Colonic mucosa (tissue), 4 donors: ENCODE data around the gene TACC2. TPM values are rescaled to one million over a fixed set of nuclear protein-coding genes. Genes with fewer than 3 reads are reported as not detected.

Experiments used
- DNase-seq: peaks from one replicate; pipeline ENCODE4 v3.0.0-alpha.2; 2020
- H3K27ac ChIP-seq: fragments of 200-600 bp; one replicate; pipeline ENCODE4 v1.8.0; 2021
- H3K27me3 ChIP-seq: fragments of 200-600 bp; one replicate; pipeline ENCODE4 v1.8.0; 2021
- H3K36me3 ChIP-seq: fragments of 200-600 bp; one replicate; pipeline ENCODE4 v1.8.0; 2021
- H3K4me1 ChIP-seq: fragments of 200-600 bp; one replicate; pipeline ENCODE4 v1.8.0; 2021; ENCODE audit warnings: mild to moderate bottlenecking
- H3K4me3 ChIP-seq: fragments of 200-600 bp; one replicate; pipeline ENCODE4 v1.8.0; 2021
- H3K9ac ChIP-seq, 2 donors: one replicate each; pipeline ENCODE4 v1.7.0; 2013; ENCODE audit warnings: control low read depth in 2 of 2, low read depth in 2 of 2, low read length in 2 of 2
- H3K9me3 ChIP-seq: fragments of 200-600 bp; one replicate; pipeline ENCODE4 v1.8.0; 2021
- intact Hi-C: fragments of 100-400 bp; cut with DNase I; formaldehyde crosslinking; loops from one replicate; pipeline ENCODE4 v1.14.1; 2022
- total RNA-seq, 2 donors: library from RNA; stranded (reverse); fragmentation: NEBNext Ultra II Directional in 1 of 2; extraction: Animal tissue kit (Norgen Biotek cat#: 25700) in 1 of 2; gene quantifications; one replicate each; pipeline ENCODE4 v1.2.1, GENCODE V29; 2021
- TF ChIP-seq, protein P1 (sequence below): fragments of 200-600 bp; IDR thresholded peaks from one replicate; pipeline ENCODE4 v1.8.0; 2022; ENCODE audit warnings: antibody characterized with exemption, mild to moderate bottlenecking
- donor health status: healthy.
- donor health status: DM: no; HTN: no; CAD: no.
- donor health status: DM: no; HTN: no; CAD: no.

The TACC2 gene
- total RNA-seq, 2 donors from 2014 or later = 90.0 to 93.2 TPM

DNA sequence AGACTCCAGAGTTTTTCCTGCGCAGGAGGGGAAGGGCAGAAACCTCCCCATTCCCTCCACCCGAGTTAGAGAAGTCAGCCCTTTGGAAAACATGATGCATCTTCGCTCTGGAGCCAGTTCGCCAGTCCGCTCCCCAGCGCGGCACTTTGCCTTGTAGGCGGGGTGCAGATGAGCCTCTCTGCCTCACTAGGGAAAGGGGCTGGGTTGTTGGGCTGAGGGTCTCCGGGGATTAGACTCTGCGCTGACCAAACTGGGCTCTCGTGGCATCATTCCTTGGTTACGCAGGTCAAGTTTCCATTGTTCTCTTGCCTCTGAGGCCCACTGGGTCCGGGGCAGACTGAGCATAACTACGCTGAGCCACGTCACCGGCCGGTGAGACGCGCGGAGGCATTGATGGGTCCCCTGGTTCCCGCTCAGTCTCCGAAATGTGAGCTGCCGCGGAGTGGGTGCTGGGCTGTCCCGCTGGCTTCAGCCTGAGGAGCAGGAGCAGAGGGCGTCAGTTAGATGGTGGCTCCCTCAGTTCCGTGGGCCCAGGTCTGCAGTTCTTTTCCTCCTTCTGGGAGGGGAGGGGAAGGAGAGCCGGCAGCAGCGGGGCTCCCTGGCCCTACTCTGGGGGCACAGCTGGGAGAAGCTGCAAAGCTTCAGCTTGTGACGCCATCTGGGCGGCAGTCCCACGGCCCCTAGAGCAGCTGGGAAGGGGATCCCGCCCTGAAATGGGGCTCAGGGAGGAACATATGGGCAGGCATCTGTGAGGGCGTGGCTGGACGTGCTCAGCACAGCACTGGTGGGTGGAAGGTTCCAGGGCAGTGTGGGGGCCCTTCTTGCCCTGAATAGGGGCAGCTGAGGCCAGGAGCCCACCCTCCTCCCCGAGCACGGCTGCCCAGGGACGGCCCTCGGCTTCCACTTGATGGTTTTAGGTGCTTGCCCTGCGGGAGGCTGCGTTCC, 160.9 kb downstream of the TACC2 start:
- Histone ChIP-seq H3K4me1 (no peaks in the 10 kb centered on the region), H3K9ac (no peak overlapping the region), H3K27ac (peak overlapping the region; percentile 52), H3K9me3 (no peaks in the 10 kb centered on the region), H3K27me3 (no peaks in the 10 kb centered on the region), H3K36me3 (no peaks in the 10 kb centered on the region), H3K4me3 (no peak overlapping the region)
- TF ChIP-seq, protein P1, sequence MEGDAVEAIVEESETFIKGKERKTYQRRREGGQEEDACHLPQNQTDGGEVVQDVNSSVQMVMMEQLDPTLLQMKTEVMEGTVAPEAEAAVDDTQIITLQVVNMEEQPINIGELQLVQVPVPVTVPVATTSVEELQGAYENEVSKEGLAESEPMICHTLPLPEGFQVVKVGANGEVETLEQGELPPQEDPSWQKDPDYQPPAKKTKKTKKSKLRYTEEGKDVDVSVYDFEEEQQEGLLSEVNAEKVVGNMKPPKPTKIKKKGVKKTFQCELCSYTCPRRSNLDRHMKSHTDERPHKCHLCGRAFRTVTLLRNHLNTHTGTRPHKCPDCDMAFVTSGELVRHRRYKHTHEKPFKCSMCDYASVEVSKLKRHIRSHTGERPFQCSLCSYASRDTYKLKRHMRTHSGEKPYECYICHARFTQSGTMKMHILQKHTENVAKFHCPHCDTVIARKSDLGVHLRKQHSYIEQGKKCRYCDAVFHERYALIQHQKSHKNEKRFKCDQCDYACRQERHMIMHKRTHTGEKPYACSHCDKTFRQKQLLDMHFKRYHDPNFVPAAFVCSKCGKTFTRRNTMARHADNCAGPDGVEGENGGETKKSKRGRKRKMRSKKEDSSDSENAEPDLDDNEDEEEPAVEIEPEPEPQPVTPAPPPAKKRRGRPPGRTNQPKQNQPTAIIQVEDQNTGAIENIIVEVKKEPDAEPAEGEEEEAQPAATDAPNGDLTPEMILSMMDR = no peak
- intact Hi-C loops = no loop called here
- no peak for DNase-seq

DNA sequence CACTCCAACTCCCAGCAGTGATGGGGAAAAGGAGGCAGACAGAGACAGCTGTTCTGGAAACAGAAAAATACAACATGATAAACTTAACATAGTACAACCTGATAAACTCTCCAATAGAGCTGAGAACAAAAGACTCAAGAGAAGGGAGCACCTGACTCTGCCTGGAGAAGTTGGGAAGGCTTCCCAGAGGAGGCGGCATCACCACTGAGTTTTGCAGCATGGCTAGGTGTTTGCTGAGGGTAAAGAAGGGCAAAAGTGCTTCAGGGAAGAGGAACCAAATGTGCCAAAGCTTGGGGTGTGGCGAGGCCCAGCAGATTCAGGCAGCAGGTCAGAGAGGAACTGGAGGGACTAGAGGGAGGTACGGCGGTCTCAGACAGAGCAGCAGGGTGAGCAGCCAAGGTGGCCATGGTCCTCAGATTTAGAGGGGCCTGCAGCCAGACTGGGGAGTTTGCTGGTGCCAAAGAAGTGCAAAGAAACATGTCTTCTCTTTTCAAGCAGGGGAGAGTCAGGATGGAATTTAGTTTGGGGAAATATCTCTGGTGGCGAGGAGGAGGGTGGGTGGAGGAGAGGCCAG, 162.2 kb downstream of the TACC2 start:
- Histone ChIP-seq H3K27me3 (no peaks in the 10 kb centered on the region), H3K9me3 (no peaks in the 10 kb centered on the region), H3K4me1 (no peaks in the 10 kb centered on the region), H3K27ac (no peak overlapping the region), H3K9ac (no peak overlapping the region), H3K4me3 (no peak overlapping the region), H3K36me3 (no peaks in the 10 kb centered on the region)
- TF ChIP-seq, protein P1 = no peak
- DNase-seq = no peak
- intact Hi-C loops = no loop called here

DNA sequence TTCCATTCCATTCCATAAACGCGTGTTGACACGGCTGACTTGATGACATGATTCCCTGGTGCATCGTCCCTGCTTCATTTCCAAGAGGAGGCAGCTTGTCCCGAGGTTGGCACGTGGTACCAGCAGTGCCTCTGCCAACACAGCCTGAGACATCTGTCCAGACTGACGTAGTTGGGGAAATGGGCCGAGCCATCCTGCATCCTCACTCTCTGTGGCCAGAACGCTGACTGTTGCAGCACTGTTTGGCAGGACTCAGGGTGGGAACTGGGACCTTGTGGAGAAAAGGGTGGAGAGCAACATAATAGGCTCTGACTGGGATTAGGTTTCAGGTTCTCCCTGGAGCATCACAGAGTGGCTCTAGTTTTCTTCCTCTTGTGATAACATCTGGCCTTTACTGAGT, 163.6 kb downstream of the TACC2 start:
- Histone ChIP-seq H3K9ac (no peak overlapping the region), H3K4me3 (no peak overlapping the region), H3K9me3 (no peaks in the 10 kb centered on the region), H3K27ac (no peak overlapping the region), H3K27me3 (no peaks in the 10 kb centered on the region), H3K4me1 (no peaks in the 10 kb centered on the region), H3K36me3 (no peaks in the 10 kb centered on the region)
- intact Hi-C loops = no loop called here
- TF ChIP-seq, protein P1 = no peak
- no peak for DNase-seq

DNA sequence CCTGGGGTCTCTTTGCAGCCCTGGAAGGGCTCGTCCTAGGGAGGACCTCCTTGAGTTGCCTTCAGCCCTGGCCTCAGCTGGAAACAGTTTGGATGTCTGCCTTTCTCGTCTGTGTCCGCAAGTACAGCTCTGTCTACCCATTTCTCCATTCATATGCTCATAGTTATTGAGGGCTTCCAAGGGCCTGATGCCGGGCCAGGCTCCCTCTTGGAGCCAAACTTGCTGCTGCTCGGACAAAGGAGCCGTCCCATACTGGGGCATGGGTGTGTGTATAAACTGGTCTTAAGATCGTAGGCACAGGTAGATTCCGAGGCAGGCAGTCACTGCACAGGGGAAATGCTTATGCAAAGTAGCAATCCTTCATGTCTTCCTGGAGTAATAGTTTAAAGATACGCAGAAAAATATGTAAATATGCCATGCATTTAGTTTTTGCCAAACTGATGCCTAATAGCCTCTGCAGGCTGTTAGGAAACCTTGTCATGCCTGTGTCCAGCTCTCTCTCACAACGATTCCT, 165.1 kb downstream of the TACC2 start:
- no peak for DNase-seq
- TF ChIP-seq, protein P1 = no peak
- intact Hi-C loops = no loop called here
- Histone ChIP-seq H3K27ac (no peak overlapping the region), H3K27me3 (no peaks in the 10 kb centered on the region), H3K9me3 (no peaks in the 10 kb centered on the region), H3K4me3 (no peak overlapping the region), H3K4me1 (no peaks in the 10 kb centered on the region), H3K9ac (no peak overlapping the region), H3K36me3 (no peaks in the 10 kb centered on the region)

DNA sequence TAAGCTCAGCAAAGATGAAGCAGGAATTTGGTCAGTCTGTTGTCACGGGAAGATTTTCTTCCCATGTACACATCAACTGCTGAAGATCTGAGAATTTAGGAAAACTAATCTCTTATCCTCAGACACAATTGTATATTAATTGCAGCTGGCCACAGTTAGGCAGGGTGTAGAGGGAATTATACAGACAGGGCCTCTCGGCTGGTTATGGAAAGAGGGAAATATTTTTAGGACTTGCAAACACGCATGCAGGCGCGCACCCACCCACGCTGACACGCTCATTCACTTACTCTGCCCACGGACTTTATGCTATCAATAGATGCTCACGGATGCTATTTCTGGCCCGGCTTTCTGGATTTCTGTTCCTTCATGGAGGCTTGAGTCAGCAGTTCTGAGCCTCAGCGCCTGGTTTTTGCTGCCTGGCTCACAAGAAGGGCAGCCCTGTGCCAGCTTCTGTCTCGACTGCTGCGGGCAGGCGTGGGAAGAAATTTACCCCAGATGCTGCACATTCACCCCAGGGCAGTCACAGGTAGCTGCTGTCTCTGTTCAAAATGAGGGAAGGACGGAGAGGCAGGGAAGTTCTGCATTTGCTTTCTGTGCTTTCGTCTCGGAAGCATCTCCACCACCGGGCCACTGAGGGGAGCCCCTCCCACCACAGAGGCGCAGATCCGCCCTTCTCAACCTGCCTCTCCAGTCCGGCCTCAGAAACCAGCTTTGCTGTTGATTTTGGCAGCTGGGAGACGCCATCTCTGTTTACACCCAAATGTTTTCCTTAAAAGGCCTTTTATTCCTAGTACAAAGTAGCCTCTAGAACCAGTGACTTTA, 165.8 kb downstream of the TACC2 start:
- Histone ChIP-seq H3K36me3 (no peaks in the 10 kb centered on the region), H3K27ac (peak overlapping the region; percentile 26), H3K4me1 (no peaks in the 10 kb centered on the region), H3K4me3 (no peak overlapping the region), H3K9ac (no peak overlapping the region), H3K9me3 (no peaks in the 10 kb centered on the region), H3K27me3 (no peaks in the 10 kb centered on the region)
- no peak for DNase-seq
- intact Hi-C loops = no loop called here
- TF ChIP-seq, protein P1 = no peak
